IMR-90 (cell line): ENCODE data around the gene EXD2. TPM values are rescaled to one million over a fixed set of nuclear protein-coding genes. Genes with fewer than 3 reads are reported as not detected.

Experiments used
- ATAC-seq: fragments of 200-7000 bp; cut with Tn5 transposase; 2 replicates; pipeline ENCODE4 v1.9.1; 2020; ENCODE audit warnings: low read depth, mild to moderate bottlenecking, moderate library complexity
- BruUV-seq: library from RNA; stranded (reverse); fragments of 400-500 nt; replicated peaks from 2 replicates; lab custom pipeline; 2021; lab: Mats Ljungman, UMichigan
- CTCF ChIA-PET: fragments of 300-600 bp; formaldehyde crosslinking; extraction: SDS; loops from one replicate; lab custom pipeline; 2021; ENCODE audit warnings: antibody characterized with exemption; lab: Yijun Ruan, JAX
- POLR2A ChIA-PET: fragments of 300-600 bp; sonication (Branson Sonifier 250); formaldehyde crosslinking; loops from one replicate; lab custom pipeline; 2022; ENCODE audit warnings: antibody characterized with exemption; ENCODE audit not compliant: unreplicated experiment; lab: Charles Lee
- DNase-seq: peaks from one replicate; pipeline ENCODE4 v3.0.0; 2013
- H2AFZ ChIP-seq: replicated peaks from 2 replicates; pipeline ENCODE3; 2013; ENCODE audit warnings: low read length, mild to moderate bottlenecking; ENCODE audit not compliant: poor library complexity
- H2AK5ac ChIP-seq: 2 replicates; pipeline ENCODE4 v1.6.1; 2013; ENCODE audit warnings: low read depth, low read length, inconsistent platforms
- H2AK9ac ChIP-seq: replicated peaks from 2 replicates; pipeline ENCODE3; 2013; ENCODE audit warnings: mild to moderate bottlenecking, low read depth, low read length, moderate library complexity; ENCODE audit not compliant: poor library complexity
- H2BK120ac ChIP-seq: 2 replicates; pipeline ENCODE4 v1.6.1; 2013; ENCODE audit warnings: low read depth, low read length, inconsistent platforms
- H2BK15ac ChIP-seq: 3 replicates; pipeline ENCODE4 v1.6.1; 2013; ENCODE audit warnings: low read depth, low read length, inconsistent platforms
- H2BK20ac ChIP-seq: 2 replicates; pipeline ENCODE4 v1.6.1; 2013; ENCODE audit warnings: low read depth, mild to moderate bottlenecking, inconsistent platforms, low read length, moderate library complexity
- H2BK5ac ChIP-seq: 2 replicates; pipeline ENCODE4 v1.6.1; 2013; ENCODE audit warnings: mild to moderate bottlenecking, low read depth, low read length, inconsistent platforms; ENCODE audit not compliant: poor library complexity, severe bottlenecking
- H3K14ac ChIP-seq: replicated peaks from 2 replicates; pipeline ENCODE4 v1.6.1; 2013; ENCODE audit warnings: low read depth, low read length, inconsistent platforms
- H3K18ac ChIP-seq: 2 replicates; pipeline ENCODE4 v1.6.1; 2013; ENCODE audit warnings: low read depth, low read length, control low read depth
- H3K23ac ChIP-seq: 2 replicates; pipeline ENCODE4 v1.6.1; 2013; ENCODE audit warnings: low read depth, low read length, inconsistent platforms
- H3K27ac ChIP-seq: 2 replicates; pipeline ENCODE4 v1.5.1; 2013; ENCODE audit warnings: mild to moderate bottlenecking, control low read depth, low read length; ENCODE audit not compliant: insufficient read depth
- H3K27me3 ChIP-seq: 2 replicates; pipeline ENCODE4 v1.6.1; 2013; ENCODE audit warnings: low read length; ENCODE audit not compliant: control insufficient read depth, insufficient read depth
- H3K36me3 ChIP-seq: 2 replicates; pipeline ENCODE4 v1.6.1; 2013; ENCODE audit warnings: low read length, mixed read lengths; ENCODE audit not compliant: control insufficient read depth, insufficient read depth
- H3K4ac ChIP-seq: 2 replicates; pipeline ENCODE4 v1.6.1; 2013; ENCODE audit warnings: low read depth, low read length, inconsistent platforms
- H3K4me1 ChIP-seq: 2 replicates; pipeline ENCODE4 v1.6.1; 2013; ENCODE audit warnings: low read length, mixed read lengths; ENCODE audit not compliant: control insufficient read depth, insufficient read depth
- H3K4me2 ChIP-seq: 2 replicates; pipeline ENCODE4 v1.6.1; 2013; ENCODE audit warnings: low read depth, mild to moderate bottlenecking, control low read depth, low read length, moderate library complexity
- H3K4me3 ChIP-seq: 2 replicates; pipeline ENCODE4 v1.5.1; 2013; ENCODE audit warnings: low read depth, mild to moderate bottlenecking, control low read depth, low read length, moderate library complexity; ENCODE audit not compliant: insufficient read depth
- H3K56ac ChIP-seq: 2 replicates; pipeline ENCODE4 v1.6.1; 2013; ENCODE audit warnings: low read length, inconsistent platforms; ENCODE audit not compliant: insufficient read depth; ENCODE audit errors: extremely low read depth
- H3K79me1 ChIP-seq, 2 experiments: 2 replicates each; pipeline ENCODE4 v1.6.1; 2013; ENCODE audit warnings: low read length in 2 of 2, inconsistent platforms in 1 of 2, low read depth in 1 of 2
- H3K9ac ChIP-seq: 2 replicates; pipeline ENCODE4 v1.6.1; 2013; ENCODE audit warnings: low read depth, low read length, control low read depth
- H3K9me1 ChIP-seq: 2 replicates; pipeline ENCODE4 v1.6.1; 2013; ENCODE audit warnings: low read length, inconsistent platforms; ENCODE audit not compliant: insufficient read depth
- H3K9me3 ChIP-seq: 2 replicates; pipeline ENCODE4 v1.6.1; 2013; ENCODE audit warnings: low read length; ENCODE audit not compliant: control insufficient read depth, insufficient read depth
- H4K20me1 ChIP-seq: 2 replicates; pipeline ENCODE4 v1.6.1; 2013; ENCODE audit warnings: low read length, inconsistent platforms; ENCODE audit not compliant: insufficient read depth
- H4K5ac ChIP-seq: 2 replicates; pipeline ENCODE4 v1.6.1; 2013; ENCODE audit warnings: mild to moderate bottlenecking, low read depth, low read length, control low read depth
- H4K8ac ChIP-seq, 2 experiments: 2 replicates each; pipeline ENCODE4 v1.6.1; 2013; ENCODE audit warnings: low read depth in 2 of 2, low read length in 2 of 2, control low read depth in 1 of 2, inconsistent platforms in 1 of 2
- H4K91ac ChIP-seq: 2 replicates; pipeline ENCODE4 v1.6.1; 2013; ENCODE audit warnings: low read depth, low read length, inconsistent platforms; ENCODE audit not compliant: insufficient read depth
- BHLHE40 ChIP-seq: fragments of 150-350 bp; IDR thresholded peaks from 2 replicates; pipeline ENCODE4 v1.6.1; 2016; ENCODE audit warnings: mild to moderate bottlenecking, low read depth, low read length
- CEBPB ChIP-seq: IDR thresholded peaks from 2 replicates; pipeline ENCODE4 v1.6.1; 2012; ENCODE audit warnings: low read depth, low read length, improper control_type of control experiment
- CTCF ChIP-seq: conservative IDR thresholded peaks from 2 replicates; pipeline ENCODE4 v1.5.1; 2012; ENCODE audit warnings: mild to moderate bottlenecking, low read depth, low read length, improper control_type of control experiment
- FOS ChIP-seq: fragments of 150-350 bp; IDR thresholded peaks from 2 replicates; pipeline ENCODE4 v1.6.1; 2016; ENCODE audit warnings: low read depth, low read length
- MAFK ChIP-seq: IDR thresholded peaks from 2 replicates; pipeline ENCODE4 v1.6.1; 2012; ENCODE audit warnings: low read depth, low read length, improper control_type of control experiment
- MAZ ChIP-seq: IDR thresholded peaks from 2 replicates; pipeline ENCODE4 v1.6.1; 2012; ENCODE audit warnings: low read depth, mild to moderate bottlenecking, low read length, improper control_type of control experiment, moderate library complexity, borderline replicate concordance
- RAD21 ChIP-seq: IDR thresholded peaks from 2 replicates; pipeline ENCODE4 v1.6.1; 2012; ENCODE audit warnings: low read length, improper control_type of control experiment
- RFX5 ChIP-seq: IDR thresholded peaks from 2 replicates; pipeline ENCODE4 v1.8.0; 2012; ENCODE audit warnings: low read depth, mild to moderate bottlenecking, low read length, moderate library complexity
- USF2 ChIP-seq: fragments of 150-350 bp; IDR thresholded peaks from 2 replicates; pipeline ENCODE4 v1.6.1; 2017; ENCODE audit warnings: mild to moderate bottlenecking, antibody characterized with exemption, low read length, low read depth
- WGBS, 2 experiments: methylation state at CpG; one replicate each; pipeline versions ENCODE4 v1.1.5 to v1.1.7; 2013; ENCODE audit warnings: missing lambda C conversion rate in 2 of 2; ENCODE audit not compliant: insufficient read length in 1 of 2; ENCODE audit errors: extremely low coverage in 2 of 2; 5-methylcytosine and 5-hydroxymethylcytosine counted together
- dilution Hi-C: fragments of 300-500 bp; cut with HindIII; formaldehyde crosslinking; loops from one replicate; pipeline ENCODE4 v1.14.3; 2018; ENCODE audit warnings: low sequenced_read_pairs; ENCODE audit not compliant: unreplicated experiment
- in situ Hi-C: fragments of 300-500 bp; cut with MboI; formaldehyde crosslinking; loops from 3 replicates; pipeline ENCODE4 v1.14.3; 2019; ENCODE audit warnings: low sequenced_read_pairs, inconsistent platforms, mixed read lengths
- intact Hi-C: fragments of 100-400 bp; cut with micrococcal nuclease; formaldehyde crosslinking; loops from 2 replicates; pipeline ENCODE4 v1.10.0; 2022
- polyA plus RNA-seq, 3 experiments: library from polyadenylated mRNA; depleted of rRNA; stranded (reverse); fragments of >200 nt; gene quantifications; 2 replicates each; pipeline ENCODE4 v1.2.3, GENCODE V29; 2012; ENCODE audit warnings: low replicate concordance in 1 of 3
- total RNA-seq: library from RNA; depleted of rRNA; stranded (reverse); fragments of >200 nt; gene quantifications from 2 replicates; pipeline ENCODE4 v1.2.3, GENCODE V29; 2012
- TF ChIP-seq, protein P1 (sequence below): fragments of 150-350 bp; IDR thresholded peaks from 2 replicates; pipeline ENCODE4 v1.6.1; 2016; ENCODE audit warnings: low read depth, mild to moderate bottlenecking, low read length, moderate library complexity, borderline replicate concordance

Gene EXD2
- total and polyA plus RNA-seq, 2 of the 4 experiments (the other 2 are of a cell fraction), result 11.0 to 13.3 TPM

DNA sequence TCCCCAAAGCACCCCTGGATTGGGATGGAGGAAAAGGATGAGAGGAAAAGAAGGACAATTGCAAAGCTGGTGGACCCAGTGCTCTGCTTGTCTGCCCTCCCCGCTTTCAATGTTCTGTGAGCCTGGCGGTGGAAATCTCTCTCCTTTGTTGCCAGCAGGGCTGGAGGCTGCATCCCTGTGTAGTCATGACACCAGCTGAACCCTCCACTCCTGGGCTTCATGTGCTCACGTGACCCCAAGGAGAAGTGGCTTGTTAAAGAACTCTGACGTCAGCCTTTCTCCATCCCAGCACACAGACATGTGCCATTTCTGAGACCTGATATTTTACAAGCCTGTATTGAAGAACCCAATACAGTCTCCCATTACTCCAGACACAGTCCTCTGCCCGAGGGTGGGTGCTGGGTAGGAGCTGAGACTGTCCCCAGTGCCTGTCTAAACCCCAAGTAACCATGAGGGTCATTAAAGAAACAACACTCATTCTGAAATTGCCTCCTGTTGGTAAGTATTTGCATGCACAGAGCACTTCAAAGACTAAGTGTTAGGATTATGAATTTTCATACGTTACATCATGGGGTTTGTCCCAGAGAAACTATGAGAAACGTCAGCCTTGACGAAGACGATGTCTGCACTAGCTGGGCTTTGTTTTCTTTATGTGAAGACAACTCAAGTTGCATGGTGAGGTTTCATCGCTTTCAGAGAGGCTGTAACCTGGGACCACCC lies 90.3 kb downstream of the EXD2 start:
- Histone ChIP-seq H4K5ac (no peak overlapping the region), H3K23ac (no peak overlapping the region), H2BK120ac (no peak overlapping the region), H2BK20ac (no peak overlapping the region), H2BK15ac (no peak overlapping the region), H2AFZ (no peak overlapping the region), H2BK5ac (no peak overlapping the region), H3K4me3 (no peak overlapping the region), H3K9me3 (no peaks in the 10 kb centered on the region), H3K27ac (no peak overlapping the region), H3K4me1 (no peaks in the 10 kb centered on the region), H4K8ac (no peak overlapping the region), H3K79me1 (no peaks in the 10 kb centered on the region), H4K20me1 (no peaks in the 10 kb centered on the region), H3K9me1 (no peaks in the 10 kb centered on the region), H3K27me3 (peaks cover 13% of the 10 kb centered on the region), H3K4me2 (no peak overlapping the region), H2AK9ac (no peak overlapping the region), H3K9ac (no peak overlapping the region), H3K56ac (no peak overlapping the region), H3K36me3 (no peaks in the 10 kb centered on the region), H4K91ac (no peak overlapping the region), H2AK5ac (no peak overlapping the region), H3K4ac (no peak overlapping the region), H3K18ac (no peak overlapping the region), H3K14ac (no peak overlapping the region)
- ATAC-seq (no peak), DNase-seq (peak; percentile 5)
- no TSS peak for BruUV-seq
- dilution Hi-C loops, result no loop called here
- ChIA-PET CTCF (interaction anchor here (1.2 kb wide), 1 partner anchor 106 kb away, joined by 3 read pairs; no protein-coding TSS in a partner anchor), POLR2A (no interaction called here)
- in situ Hi-C loops, result no loop called here
- WGBS, 2 experiments, result 88% methylated on average over 3 of the region's 10 CpGs; no CpG with 5 or more reads in 1 of the 2 experiments
- intact Hi-C loops, result no loop called here
- TF ChIP-seq RAD21 (no peak), FOS (no peak), BHLHE40 (no peak), CEBPB (no peak), MAZ (no peak), CTCF (0 out of 2 replicates have a peak, but pooled peaks have one; percentile 1), MAFK (no peak), RFX5 (no peak), USF2 (peak; percentile 59)
- TF ChIP-seq, protein P1, sequence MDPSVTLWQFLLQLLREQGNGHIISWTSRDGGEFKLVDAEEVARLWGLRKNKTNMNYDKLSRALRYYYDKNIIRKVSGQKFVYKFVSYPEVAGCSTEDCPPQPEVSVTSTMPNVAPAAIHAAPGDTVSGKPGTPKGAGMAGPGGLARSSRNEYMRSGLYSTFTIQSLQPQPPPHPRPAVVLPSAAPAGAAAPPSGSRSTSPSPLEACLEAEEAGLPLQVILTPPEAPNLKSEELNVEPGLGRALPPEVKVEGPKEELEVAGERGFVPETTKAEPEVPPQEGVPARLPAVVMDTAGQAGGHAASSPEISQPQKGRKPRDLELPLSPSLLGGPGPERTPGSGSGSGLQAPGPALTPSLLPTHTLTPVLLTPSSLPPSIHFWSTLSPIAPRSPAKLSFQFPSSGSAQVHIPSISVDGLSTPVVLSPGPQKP, result no peak
